ENCODE results near the gene LLGL2. TPM values are rescaled to one million over a fixed set of nuclear protein-coding genes. Genes with fewer than 3 reads are reported as not detected.
"Not testable (repeated sequence)": the region's sequence is repeated elsewhere in the genome, so short reads cannot be mapped to it uniquely, and the experiment has no call there.

The LLGL2 gene
- total and polyA plus RNA-seq, 9 donors: 2.1 to 12.1 (median 4.3) TPM

- H3K36me3 ChIP-seq (ENCODE audit: control insufficient read depth, insufficient read depth, low read length): no peaks in the 10 kb centered on the region
These were observed 45.8 kb downstream of the LLGL2 start for GRCh38 chr17:75571197-75571884.

GRCh38 chr17:75571885-75572215 is 46.4 kb downstream of the LLGL2 start:
- Histone ChIP-seq H3K36me3 (ENCODE audit: control insufficient read depth, insufficient read depth, low read length) (no peaks in the 10 kb centered on the region), H3K4me1 (ENCODE audit: control insufficient read depth, insufficient read depth, low read length) (peaks cover 7% of the 10 kb centered on the region), H3K9me3 (replicated peaks; ENCODE audit: control insufficient read depth, low read depth, low read length) (no peaks in the 10 kb centered on the region), H3K4me3 (ENCODE audit: low read length) (no peak overlapping the region), H3K27me3 (ENCODE audit: control insufficient read depth, insufficient read depth, low read length) (no peaks in the 10 kb centered on the region), H3K27ac (ENCODE audit: low read length) (no peak overlapping the region)
- no peak for DNase-seq
- WGBS (ENCODE audit: insufficient coverage): 90% methylated on average over 16 of the region's 16 CpGs

More at GRCh38 chr17:75571197-75571884, 45.8 kb downstream of the LLGL2 start:
- Histone ChIP-seq H3K9me3 (replicated peaks; ENCODE audit: control insufficient read depth, low read depth, low read length) (no peaks in the 10 kb centered on the region), H3K27me3 (ENCODE audit: control insufficient read depth, insufficient read depth, low read length) (no peaks in the 10 kb centered on the region), H3K27ac (ENCODE audit: low read length) (no peak overlapping the region), H3K4me1 (ENCODE audit: control insufficient read depth, insufficient read depth, low read length) (peaks cover 7% of the 10 kb centered on the region), H3K4me3 (ENCODE audit: low read length) (no peak overlapping the region)
- WGBS (ENCODE audit: insufficient coverage): 54% methylated on average over 11 of the region's 15 CpGs
- DNase-seq: peak; percentile 75

DNA sequence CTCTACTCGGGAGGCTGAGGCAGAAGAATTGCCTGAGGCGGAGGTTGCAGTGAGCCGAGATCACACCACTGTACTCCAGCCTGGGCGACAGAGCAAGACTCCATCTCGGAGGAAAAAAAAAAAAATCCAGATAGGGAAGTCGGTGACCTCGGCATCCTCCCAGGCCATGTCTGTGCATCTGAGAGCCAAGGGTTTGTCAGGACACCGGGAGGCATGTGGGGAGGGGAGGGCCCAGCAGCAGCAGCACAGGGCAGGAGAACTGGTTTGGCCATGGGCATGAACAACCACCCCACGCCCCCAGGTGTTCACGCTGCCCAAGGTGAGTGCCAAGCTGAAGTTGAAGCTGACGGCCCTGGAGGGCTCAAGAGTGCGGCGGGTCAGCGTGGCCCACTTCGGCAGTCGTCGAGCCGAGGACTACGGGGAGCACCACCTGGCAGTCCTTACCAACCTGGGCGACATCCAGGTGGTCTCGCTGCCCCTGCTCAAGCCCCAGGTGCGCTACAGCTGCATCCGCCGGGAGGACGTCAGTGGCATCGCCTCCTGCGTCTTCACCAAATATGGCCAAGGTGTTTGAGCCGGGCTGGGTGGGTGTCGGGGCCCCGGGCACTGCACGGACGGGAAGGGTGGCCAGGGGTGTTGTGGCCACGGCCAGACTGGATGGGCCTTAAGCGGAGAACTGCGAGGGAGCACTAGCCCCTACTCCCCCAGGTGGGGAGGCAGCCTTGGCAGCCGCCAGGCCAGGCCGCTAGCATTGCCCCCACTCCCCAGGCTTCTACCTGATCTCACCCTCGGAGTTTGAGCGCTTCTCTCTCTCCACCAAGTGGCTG is 47.4 kb downstream of the LLGL2 start:
- no peaks in the 10 kb centered on the region for H3K9me3 ChIP-seq (replicated peaks; ENCODE audit: control insufficient read depth, low read depth, low read length)
- no peaks in the 10 kb centered on the region for H3K27me3 ChIP-seq (ENCODE audit: control insufficient read depth, insufficient read depth, low read length)
- 91% methylated on average over 39 of the region's 39 CpGs for WGBS (ENCODE audit: insufficient coverage)
- DNase-seq: no peak
- peaks cover 7% of the 10 kb centered on the region for H3K4me1 ChIP-seq (ENCODE audit: control insufficient read depth, insufficient read depth, low read length)
- no peak overlapping the region for H3K4me3 ChIP-seq (ENCODE audit: low read length)
- H3K36me3 ChIP-seq (ENCODE audit: control insufficient read depth, insufficient read depth, low read length): no peaks in the 10 kb centered on the region
- no peak overlapping the region for H3K27ac ChIP-seq (ENCODE audit: low read length)

DNA sequence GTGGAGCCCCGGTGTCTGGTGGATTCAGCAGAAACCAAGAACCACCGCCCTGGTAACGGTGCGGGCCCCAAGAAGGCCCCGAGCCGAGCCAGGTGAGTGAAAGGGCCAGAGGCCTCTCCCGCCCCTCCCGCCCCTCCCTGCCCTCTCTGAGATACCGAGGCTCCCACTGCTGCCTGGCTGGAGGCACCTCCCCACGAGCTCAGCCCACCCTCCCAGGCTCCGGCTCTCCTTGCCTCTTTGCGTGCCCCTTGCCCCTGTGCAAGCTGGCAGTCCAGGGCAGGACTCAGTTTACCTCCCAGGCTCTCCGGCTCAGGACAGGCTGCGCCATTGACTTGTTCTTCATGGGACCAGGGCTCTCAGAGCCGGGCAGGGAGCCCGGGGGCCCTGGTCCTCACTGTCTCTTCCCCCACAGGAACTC is 48.1 kb downstream of the LLGL2 start:
- no peaks in the 10 kb centered on the region for H3K27me3 ChIP-seq (ENCODE audit: control insufficient read depth, insufficient read depth, low read length)
- H3K4me1 ChIP-seq (ENCODE audit: control insufficient read depth, insufficient read depth, low read length): peaks cover 4% of the 10 kb centered on the region
- H3K36me3 ChIP-seq (ENCODE audit: control insufficient read depth, insufficient read depth, low read length): no peaks in the 10 kb centered on the region
- DNase-seq: no peak
- no peak overlapping the region for H3K27ac ChIP-seq (ENCODE audit: low read length)
- 90% methylated on average over 14 of the region's 16 CpGs for WGBS (ENCODE audit: insufficient coverage)
- H3K9me3 ChIP-seq (replicated peaks; ENCODE audit: control insufficient read depth, low read depth, low read length): no peaks in the 10 kb centered on the region
- H3K4me3 ChIP-seq (ENCODE audit: low read length): no peak overlapping the region

- no peaks in the 10 kb centered on the region for H3K27me3 ChIP-seq (ENCODE audit: control insufficient read depth, insufficient read depth, low read length)
- no peaks in the 10 kb centered on the region for H3K9me3 ChIP-seq (replicated peaks; ENCODE audit: control insufficient read depth, low read depth, low read length)
- no peak for DNase-seq
- no peak overlapping the region for H3K4me3 ChIP-seq (ENCODE audit: low read length)
- WGBS (ENCODE audit: insufficient coverage): 88% methylated on average over 11 of the region's 13 CpGs
- no peak overlapping the region for H3K27ac ChIP-seq (ENCODE audit: low read length)
- no peaks in the 10 kb centered on the region for H3K36me3 ChIP-seq (ENCODE audit: control insufficient read depth, insufficient read depth, low read length)
- peaks cover 6% of the 10 kb centered on the region for H3K4me1 ChIP-seq (ENCODE audit: control insufficient read depth, insufficient read depth, low read length)
These were observed 48.5 kb downstream of the LLGL2 start for GRCh38 chr17:75573994-75574393.

- no peaks in the 10 kb centered on the region for H3K36me3 ChIP-seq (ENCODE audit: control insufficient read depth, insufficient read depth, low read length)
- no peaks in the 10 kb centered on the region for H3K9me3 ChIP-seq (replicated peaks; ENCODE audit: control insufficient read depth, low read depth, low read length)
- H3K4me1 ChIP-seq (ENCODE audit: control insufficient read depth, insufficient read depth, low read length): peaks cover 8% of the 10 kb centered on the region
- H3K27me3 ChIP-seq (ENCODE audit: control insufficient read depth, insufficient read depth, low read length): no peaks in the 10 kb centered on the region
- H3K27ac ChIP-seq (ENCODE audit: low read length): no peak overlapping the region
- DNase-seq: no peak
- WGBS (ENCODE audit: insufficient coverage): 68% methylated on average over 28 of the region's 29 CpGs
- H3K4me3 ChIP-seq (ENCODE audit: low read length): no peak overlapping the region
These were observed 49.0 kb downstream of the LLGL2 start for GRCh38 chr17:75574404-75575036.

GRCh38 chr17:75575197-75575596 is 49.7 kb downstream of the LLGL2 start:
- no peaks in the 10 kb centered on the region for H3K9me3 ChIP-seq (replicated peaks; ENCODE audit: control insufficient read depth, low read depth, low read length)
- H3K27ac ChIP-seq (ENCODE audit: low read length): no peak overlapping the region
- WGBS (ENCODE audit: insufficient coverage): 86% methylated on average over 8 of the region's 10 CpGs
- H3K36me3 ChIP-seq (ENCODE audit: control insufficient read depth, insufficient read depth, low read length): no peaks in the 10 kb centered on the region
- H3K4me1 ChIP-seq (ENCODE audit: control insufficient read depth, insufficient read depth, low read length): peaks cover 8% of the 10 kb centered on the region
- DNase-seq: no peak
- H3K4me3 ChIP-seq (ENCODE audit: low read length): no peak overlapping the region
- H3K27me3 ChIP-seq (ENCODE audit: control insufficient read depth, insufficient read depth, low read length): no peaks in the 10 kb centered on the region

DNA sequence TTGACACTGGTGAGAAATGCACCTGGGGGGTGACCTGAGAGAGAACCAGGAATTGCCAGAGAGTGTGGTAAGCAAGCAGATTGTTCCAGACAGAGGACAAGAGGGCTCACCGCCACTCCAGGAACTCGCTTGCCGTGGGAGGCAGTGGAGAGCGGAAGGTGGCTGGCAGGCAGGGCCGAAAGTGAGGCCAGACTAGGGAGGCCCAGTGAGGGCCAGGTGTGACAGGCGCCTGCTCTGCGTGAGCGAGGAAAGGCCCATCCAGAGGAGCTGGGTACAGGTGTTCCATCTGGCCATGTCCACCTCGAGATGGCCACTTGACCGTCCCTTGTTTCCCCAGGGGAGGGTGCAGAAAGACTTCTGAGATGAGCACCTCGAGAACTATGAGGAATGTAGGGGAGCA is 50.2 kb downstream of the LLGL2 start:
- no peak for DNase-seq
- Histone ChIP-seq H3K27me3 (ENCODE audit: control insufficient read depth, insufficient read depth, low read length) (no peaks in the 10 kb centered on the region), H3K4me3 (ENCODE audit: low read length) (no peak overlapping the region), H3K9me3 (replicated peaks; ENCODE audit: control insufficient read depth, low read depth, low read length) (no peaks in the 10 kb centered on the region), H3K4me1 (ENCODE audit: control insufficient read depth, insufficient read depth, low read length) (peaks cover 6% of the 10 kb centered on the region), H3K36me3 (ENCODE audit: control insufficient read depth, insufficient read depth, low read length) (no peaks in the 10 kb centered on the region), H3K27ac (ENCODE audit: low read length) (no peak overlapping the region)
- WGBS (ENCODE audit: insufficient coverage): 82% methylated on average over 10 of the region's 11 CpGs

DNA sequence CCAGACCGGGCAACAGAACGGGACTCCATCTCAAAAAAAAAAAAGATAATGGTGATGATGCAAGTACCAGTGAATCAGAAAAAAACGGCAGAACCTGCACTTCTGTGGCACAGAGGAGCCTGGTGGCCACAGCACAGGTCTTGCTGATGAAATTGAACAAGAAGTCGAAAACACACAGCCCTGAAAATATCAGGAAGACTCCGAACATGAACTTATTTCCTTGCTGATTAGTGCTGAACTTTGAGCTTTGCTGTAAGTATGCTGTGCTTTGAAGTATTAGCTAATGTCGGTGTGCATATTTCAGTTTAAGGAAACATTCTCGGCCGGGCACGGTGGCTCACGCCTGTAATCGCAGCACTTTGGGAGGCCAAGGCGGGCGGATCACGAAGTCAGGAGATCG is 51.2 kb downstream of the LLGL2 start:
- Histone ChIP-seq H3K27ac (ENCODE audit: low read length) (no peak overlapping the region), H3K4me3 (ENCODE audit: low read length) (no peak overlapping the region), H3K27me3 (ENCODE audit: control insufficient read depth, insufficient read depth, low read length) (no peaks in the 10 kb centered on the region), H3K4me1 (ENCODE audit: control insufficient read depth, insufficient read depth, low read length) (peaks cover 5% of the 10 kb centered on the region), H3K9me3 (replicated peaks; ENCODE audit: control insufficient read depth, low read depth, low read length) (no peaks in the 10 kb centered on the region), H3K36me3 (ENCODE audit: control insufficient read depth, insufficient read depth, low read length) (no peaks in the 10 kb centered on the region)
- DNase-seq: no peak
- 86% methylated on average over 7 of the region's 15 CpGs for WGBS (ENCODE audit: insufficient coverage)

DNA sequence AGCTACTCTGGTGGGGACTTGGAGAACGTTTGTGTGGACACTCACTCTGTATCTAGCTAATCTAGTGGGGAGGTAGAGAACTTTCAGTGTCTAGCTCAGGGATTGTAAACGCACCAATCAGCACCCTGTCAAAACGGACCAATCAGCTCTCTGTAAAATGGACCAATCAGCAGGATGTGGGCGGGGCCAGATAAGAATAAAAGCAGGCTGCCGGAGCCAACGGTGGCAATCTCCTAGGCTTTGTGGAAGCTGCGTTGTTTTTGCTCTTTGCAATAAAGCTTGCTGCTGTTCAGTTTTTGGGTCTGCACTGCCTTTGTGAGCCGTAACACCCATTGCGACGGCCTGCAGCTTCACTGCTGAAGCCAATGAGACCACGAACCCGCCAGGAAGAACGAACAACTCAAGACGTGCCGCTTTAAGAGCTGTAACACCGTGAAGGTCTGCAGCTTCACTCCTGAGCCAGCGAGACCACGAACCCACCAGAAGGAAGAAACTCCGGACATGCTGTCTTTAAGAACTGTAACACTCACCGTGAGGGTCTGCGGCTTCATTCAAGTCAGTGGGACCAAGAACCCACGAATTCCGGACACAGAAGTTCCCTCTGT is 55.7 kb downstream of the LLGL2 start:
- not testable (repeated sequence) for H3K4me3 ChIP-seq (ENCODE audit: low read length); H3K27ac ChIP-seq (ENCODE audit: low read length); H3K4me1 ChIP-seq (ENCODE audit: control insufficient read depth, insufficient read depth, low read length); H3K36me3 ChIP-seq (ENCODE audit: control insufficient read depth, insufficient read depth, low read length); H3K27me3 ChIP-seq (ENCODE audit: control insufficient read depth, insufficient read depth, low read length); DNase-seq; H3K9me3 ChIP-seq (replicated peaks; ENCODE audit: control insufficient read depth, low read depth, low read length)
- WGBS (ENCODE audit: insufficient coverage): 87% methylated on average over 21 of the region's 23 CpGs

Data from muscle of leg (tissue), 11 donors.